ES-I3 (cell line): ENCODE measurements around the gene CLUH.

ENCODE experiments used
- H3K36me3 ChIP-seq: 2 replicates; pipeline ENCODE4 v1.6.1; 2013; ENCODE audit warnings: mild to moderate bottlenecking, low read length, control low read depth, moderate library complexity; ENCODE audit not compliant: insufficient read depth
- H3K4me1 ChIP-seq: 2 replicates; pipeline ENCODE4 v1.6.1; 2013; ENCODE audit warnings: mild to moderate bottlenecking, control low read depth, low read length; ENCODE audit not compliant: insufficient read depth
- H3K9ac ChIP-seq: 2 replicates; pipeline ENCODE4 v1.6.1; 2013; ENCODE audit warnings: low read depth, mild to moderate bottlenecking, low read length, moderate library complexity
- H3K9me3 ChIP-seq: 2 replicates; pipeline ENCODE4 v1.6.1; 2013; ENCODE audit warnings: mild to moderate bottlenecking, low read length, moderate library complexity; ENCODE audit not compliant: control insufficient read depth, insufficient read depth

The CLUH gene

DNA sequence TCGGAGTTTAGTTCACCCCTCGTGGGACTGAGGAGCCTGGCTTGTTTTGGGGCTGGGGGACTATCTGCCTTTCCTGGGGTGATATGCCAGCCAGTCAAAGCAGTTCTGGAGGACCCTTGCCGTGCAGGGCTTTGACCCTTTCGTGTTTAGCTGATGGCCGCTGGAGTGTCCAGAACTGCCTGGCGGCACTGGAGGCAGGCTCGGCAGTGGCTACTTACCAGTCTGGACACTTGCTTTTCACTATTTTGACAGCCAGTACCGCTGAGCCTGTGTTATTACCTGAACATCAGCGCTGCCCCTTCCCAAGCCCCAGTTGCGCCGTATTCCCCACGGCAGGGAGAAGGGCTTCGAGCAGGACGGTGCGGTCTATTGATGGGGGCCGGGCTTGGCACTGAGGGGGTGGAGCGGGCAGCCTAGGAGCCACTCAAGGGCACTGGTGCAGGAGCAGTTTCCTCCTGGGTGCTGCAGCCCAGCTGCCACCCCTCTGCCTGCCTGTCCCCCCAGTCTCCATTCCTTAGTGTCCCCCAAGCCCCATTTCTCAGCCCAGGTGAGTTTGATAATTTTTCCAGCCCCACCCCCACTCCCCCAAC, 19.3 kb upstream of the CLUH start:
- H3K9ac ChIP-seq: no peak overlapping the region
- no peaks in the 10 kb centered on the region for H3K9me3 ChIP-seq

GRCh38 chr17:2724784-2725164, 13.2 kb upstream of the CLUH start:
- Histone ChIP-seq H3K9ac (peak overlapping the region; percentile 69), H3K36me3 (no peaks in the 10 kb centered on the region), H3K9me3 (no peaks in the 10 kb centered on the region), H3K4me1 (peaks cover 8% of the 10 kb centered on the region; the same call in 1 of the 2 replicates)

More for the DNA sequence above, 19.3 kb upstream of the CLUH start:
- Histone ChIP-seq H3K4me1 (no peaks in the 10 kb centered on the region), H3K36me3 (no peaks in the 10 kb centered on the region)

DNA sequence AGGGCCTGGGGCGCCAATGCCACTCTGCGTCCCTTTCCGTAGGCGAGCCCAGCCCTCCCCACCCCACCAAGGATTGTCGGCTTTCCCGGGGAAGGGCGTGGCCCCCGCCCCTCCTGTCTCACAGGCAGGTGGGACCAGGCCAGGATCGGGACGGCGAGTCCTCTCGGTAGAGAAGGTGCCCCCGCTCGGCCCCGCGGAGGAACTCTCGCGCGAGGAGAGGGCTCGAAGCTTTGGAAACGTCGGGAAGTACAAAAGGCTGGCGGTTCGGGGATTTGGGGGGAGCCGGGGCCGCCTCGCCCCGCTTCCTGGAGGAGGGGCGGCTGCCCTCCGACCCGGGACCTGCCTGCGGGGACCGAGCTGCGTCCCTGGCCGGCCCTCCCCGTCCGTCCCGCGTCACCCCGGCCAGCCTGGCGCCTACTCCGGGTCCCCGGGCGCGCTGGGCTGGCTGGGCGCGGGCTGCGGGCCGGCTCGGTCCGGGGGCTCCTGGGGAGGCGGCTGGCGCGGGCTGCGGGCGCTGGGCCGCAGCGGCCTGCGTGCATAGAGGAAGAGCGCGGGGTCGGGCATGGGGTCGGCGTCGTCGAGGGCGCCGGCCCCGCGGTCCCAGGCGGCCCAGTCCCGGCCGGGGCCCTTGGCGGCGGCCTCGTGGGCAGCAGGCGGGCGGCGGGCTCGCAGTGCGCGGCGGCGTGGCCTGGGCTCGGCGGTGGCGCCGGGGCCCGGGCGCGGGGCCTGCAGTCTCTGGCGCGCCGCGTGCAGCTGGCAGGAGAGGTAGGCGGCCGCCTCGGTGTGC, 12.6 kb upstream of the CLUH start:
- Histone ChIP-seq H3K9me3 (no peaks in the 10 kb centered on the region), H3K9ac (peak overlapping the region; percentile 69), H3K4me1 (peaks cover 11% of the 10 kb centered on the region; the same call in 1 of the 2 replicates), H3K36me3 (no peaks in the 10 kb centered on the region)

- H3K4me1 ChIP-seq: peaks cover 11% of the 10 kb centered on the region; the same call in 1 of the 2 replicates
- H3K9ac ChIP-seq: peak overlapping the region; percentile 47
- no peaks in the 10 kb centered on the region for H3K9me3 ChIP-seq
- H3K36me3 ChIP-seq: no peaks in the 10 kb centered on the region
Measured at GRCh38 chr17:2723505-2723996, 12.0 kb upstream of the CLUH start.

- Histone ChIP-seq H3K9ac (no peak overlapping the region), H3K36me3 (no peaks in the 10 kb centered on the region), H3K4me1 (peaks cover 14% of the 10 kb centered on the region; the same call in 1 of the 2 replicates), H3K9me3 (no peaks in the 10 kb centered on the region)
Measured at GRCh38 chr17:2722611-2723010, 11.0 kb upstream of the CLUH start.

DNA sequence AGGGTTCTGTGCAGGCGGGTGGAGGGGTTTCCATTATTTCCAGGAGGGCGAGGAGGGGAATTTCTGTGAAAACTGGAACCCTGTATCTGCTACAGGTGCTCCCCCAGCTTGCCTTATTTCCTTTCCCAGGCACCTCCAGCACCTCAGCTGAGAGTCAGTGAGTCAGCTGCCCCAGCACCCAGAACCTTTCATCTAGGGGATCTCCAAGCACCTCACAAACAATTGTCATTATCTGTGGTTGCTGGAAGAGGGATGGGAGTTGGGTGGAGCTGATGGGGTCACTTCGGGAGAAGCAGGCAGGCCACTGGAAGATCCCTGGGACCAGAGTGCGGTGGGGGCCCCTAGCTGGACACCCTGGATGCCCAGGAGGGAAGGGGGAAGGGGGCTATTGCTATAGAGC, 10.0 kb upstream of the CLUH start:
- Histone ChIP-seq H3K36me3 (no peaks in the 10 kb centered on the region), H3K9ac (no peak overlapping the region), H3K4me1 (peaks cover 17% of the 10 kb centered on the region; the same call in 1 of the 2 replicates), H3K9me3 (no peaks in the 10 kb centered on the region)

DNA sequence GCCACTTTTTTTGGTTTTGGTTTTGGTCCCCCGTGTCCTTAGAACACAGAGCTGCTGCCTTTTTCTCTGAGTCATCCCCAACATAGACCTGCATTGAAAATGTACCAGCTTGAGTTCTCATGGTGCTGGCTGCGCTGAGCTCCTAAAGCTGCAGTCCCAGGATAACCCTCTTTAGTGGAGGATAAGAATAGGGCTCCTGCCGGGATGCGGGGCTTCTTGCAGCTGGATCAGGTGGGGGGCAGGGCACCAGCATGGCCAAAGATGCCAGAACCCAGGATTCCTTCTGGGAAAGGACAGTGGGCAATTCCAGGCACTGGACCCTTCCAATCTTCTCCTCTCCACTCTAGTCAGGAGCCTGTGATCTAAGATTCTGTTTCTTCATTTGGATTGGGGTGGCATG, 8.3 kb upstream of the CLUH start:
- Histone ChIP-seq H3K9ac (no peak overlapping the region), H3K36me3 (no peaks in the 10 kb centered on the region), H3K4me1 (peaks cover 19% of the 10 kb centered on the region; the same call in 1 of the 2 replicates), H3K9me3 (no peaks in the 10 kb centered on the region)

DNA sequence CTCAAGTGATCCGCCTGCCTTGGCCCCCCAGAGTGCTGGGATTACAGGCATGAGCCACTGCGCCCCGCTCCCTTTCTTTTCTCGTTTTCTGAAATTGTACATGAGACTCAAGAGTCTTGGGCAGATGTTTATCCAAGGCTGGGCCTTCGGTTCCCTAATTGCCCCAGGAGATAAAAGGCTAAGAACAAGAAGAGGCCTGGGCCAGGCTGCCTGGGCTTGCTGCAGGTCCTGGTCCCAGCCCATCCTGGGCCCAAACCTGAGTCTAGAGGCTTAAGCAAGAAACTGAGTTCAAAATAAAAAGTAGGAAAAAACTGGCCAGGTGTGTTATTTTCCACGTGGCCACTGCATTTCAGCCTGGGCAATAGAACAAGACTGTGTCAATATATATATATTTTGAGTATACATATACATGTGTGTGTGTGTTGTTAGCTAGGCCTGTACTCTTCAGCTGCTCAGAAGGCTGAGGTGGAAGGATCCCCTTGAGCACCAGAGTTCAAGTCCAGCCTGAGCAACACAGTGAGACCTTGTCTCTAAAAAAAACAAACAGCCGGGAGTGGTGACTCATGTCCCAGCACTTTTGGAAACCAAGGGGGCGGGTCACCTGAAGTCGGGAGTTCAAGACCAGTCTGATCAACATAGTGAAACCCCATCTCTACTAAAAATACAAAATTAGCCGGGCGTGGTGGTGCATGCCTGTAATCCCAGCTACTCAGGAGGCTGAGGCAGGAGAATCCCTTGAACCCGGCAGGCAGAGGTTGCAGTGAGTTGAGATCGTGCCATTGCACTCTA, 6.8 kb upstream of the CLUH start:
- Histone ChIP-seq H3K4me1 (peaks cover 19% of the 10 kb centered on the region; the same call in 1 of the 2 replicates), H3K9me3 (no peaks in the 10 kb centered on the region), H3K36me3 (no peaks in the 10 kb centered on the region), H3K9ac (no peak overlapping the region)

DNA sequence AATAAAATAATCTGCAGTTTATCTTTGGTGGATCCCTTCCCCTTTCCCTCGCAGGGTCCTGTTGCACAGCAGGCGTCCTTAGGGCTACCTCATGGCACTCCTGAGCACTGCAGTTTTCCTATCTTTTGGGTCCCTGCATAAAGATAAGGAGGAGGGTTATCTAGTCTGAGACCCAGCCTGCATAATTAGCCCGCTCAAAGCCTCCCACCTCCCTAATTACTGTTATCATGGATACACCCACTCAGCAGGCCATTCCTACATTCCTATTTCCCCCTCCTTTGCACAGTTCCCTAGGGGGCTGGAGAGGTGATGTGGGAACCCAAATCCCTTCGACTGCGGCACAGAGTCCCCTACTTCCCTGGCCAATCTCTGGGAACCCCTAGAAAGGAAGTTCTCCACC, 5.1 kb upstream of the CLUH start:
- H3K36me3 ChIP-seq: no peaks in the 10 kb centered on the region
- H3K9ac ChIP-seq: no peak overlapping the region
- peaks cover 16% of the 10 kb centered on the region; the same call in 1 of the 2 replicates for H3K4me1 ChIP-seq
- no peaks in the 10 kb centered on the region for H3K9me3 ChIP-seq

- Histone ChIP-seq H3K9ac (no peak overlapping the region), H3K4me1 (peaks cover 22% of the 10 kb centered on the region; the same call in 1 of the 2 replicates), H3K36me3 (no peaks in the 10 kb centered on the region), H3K9me3 (no peaks in the 10 kb centered on the region)
Measured at GRCh38 chr17:2713881-2714280, 2.3 kb upstream of the CLUH start.

DNA sequence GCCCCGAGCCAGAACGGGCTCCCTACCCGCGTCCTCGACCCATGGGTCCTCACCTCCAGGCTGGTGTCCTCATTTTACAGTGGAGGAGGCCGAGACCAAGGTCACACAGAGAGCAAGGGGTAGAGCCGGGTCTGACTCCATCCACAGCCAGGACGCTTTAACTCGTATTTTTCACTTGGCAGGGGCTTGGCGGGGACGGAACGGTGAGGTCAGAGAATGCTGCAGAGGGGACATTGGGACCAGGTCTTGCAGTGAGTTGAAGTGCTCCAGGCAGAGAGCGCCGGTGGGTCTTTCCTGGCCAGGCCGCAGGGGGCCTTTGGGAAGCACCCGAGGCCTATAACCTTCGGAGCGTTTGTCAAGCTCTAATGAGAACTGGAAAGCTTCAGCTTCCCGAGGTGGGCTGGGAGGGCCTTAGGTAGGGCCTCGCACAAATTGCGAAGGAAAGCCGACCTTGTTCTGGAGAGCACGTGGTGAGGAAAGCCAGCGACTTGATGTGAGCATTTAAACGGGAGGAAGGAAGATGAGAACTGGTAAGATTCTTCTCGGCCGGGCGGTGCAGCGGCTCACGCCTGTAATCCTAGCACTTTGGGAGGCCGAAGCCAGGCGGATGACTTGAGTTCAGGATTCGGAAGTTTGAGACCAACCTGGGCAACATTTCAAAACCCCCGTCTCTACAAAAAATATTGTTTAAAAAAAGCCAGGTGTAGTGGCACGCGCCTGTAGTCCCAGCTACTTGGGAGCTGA, 908 bp upstream of the CLUH start:
- Histone ChIP-seq H3K36me3 (no peaks in the 10 kb centered on the region), H3K4me1 (peaks cover 29% of the 10 kb centered on the region; the same call in 1 of the 2 replicates), H3K9me3 (no peaks in the 10 kb centered on the region), H3K9ac (peak overlapping the region; percentile 80; the same call in 1 of the 2 replicates)

- Histone ChIP-seq H3K4me1 (peaks cover 26% of the 10 kb centered on the region; the same call in 1 of the 2 replicates), H3K9ac (peak overlapping the region; percentile 80), H3K36me3 (no peaks in the 10 kb centered on the region), H3K9me3 (no peaks in the 10 kb centered on the region)
Measured at GRCh38 chr17:2710803-2711607, 559 bp downstream of the CLUH start.

DNA sequence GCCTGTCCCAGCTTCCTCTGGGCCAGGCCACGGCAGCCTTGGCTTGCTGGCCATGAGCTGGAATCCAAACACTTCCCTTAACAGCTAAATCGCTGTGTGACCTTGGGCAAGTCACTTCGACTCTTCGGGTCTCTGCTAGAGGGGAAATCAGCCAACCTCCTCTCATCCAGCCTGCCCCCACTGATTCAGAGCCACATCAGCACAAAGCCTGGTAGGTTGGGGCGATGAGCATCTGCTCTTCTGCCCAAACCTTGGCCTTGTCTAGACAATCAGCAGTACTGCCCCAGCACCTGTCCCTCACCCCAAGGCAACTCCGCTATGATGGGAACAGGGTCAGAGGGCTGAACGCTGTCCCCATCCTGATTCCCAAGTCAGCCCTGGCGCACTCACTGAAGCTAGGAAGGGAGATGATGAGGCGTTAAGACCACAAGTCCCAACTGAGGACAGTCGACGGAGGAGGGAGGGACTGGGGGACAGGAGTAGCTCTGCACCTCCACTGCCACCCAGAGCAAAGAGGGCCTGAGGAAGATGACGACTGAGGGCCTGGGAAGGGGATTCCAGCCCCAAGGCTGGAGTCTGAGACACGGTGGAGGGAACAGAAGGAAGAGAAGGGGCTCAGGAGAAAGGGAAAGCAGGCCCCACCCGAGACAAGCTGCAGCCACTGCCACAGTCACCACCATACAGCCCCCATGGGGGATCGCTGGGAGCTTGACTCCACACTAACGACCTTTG, 1.3 kb downstream of the CLUH start:
- Histone ChIP-seq H3K4me1 (peaks cover 26% of the 10 kb centered on the region; the same call in 1 of the 2 replicates), H3K9me3 (no peaks in the 10 kb centered on the region), H3K9ac (peak overlapping the region; percentile 80), H3K36me3 (no peaks in the 10 kb centered on the region)
